Measurements from ENCODE around the gene PLXDC1. TPM values are rescaled to one million over a fixed set of nuclear protein-coding genes. Genes with fewer than 3 reads are reported as not detected.

PLXDC1 gene
- total and polyA plus RNA-seq, 2 of the 8 experiments (the other 6 are each of a cell fraction or from before 2014, with no cell fraction given), result 4.1 to 14.6 TPM

GRCh38 chr17:39146273-39146672, 5.2 kb downstream of the PLXDC1 start:
- CTCF ChIA-PET (ENCODE audit: partially characterized antibody), result interaction anchor here (0.6 to 10.1 kb wide), 8 partner anchors 29 to 232 kb away, joined by 3 to 163 read pairs (median 4); partner anchors contain the start of gene STAC2

More at GRCh38 chr17:39146273-39146672, 5.2 kb downstream of the PLXDC1 start:
- Histone ChIP-seq H2BK12ac (ENCODE audit: low read depth, low read length) (no peak overlapping the region), H4K8ac (ENCODE audit: extremely low read depth, insufficient read depth, low read length) (no peak overlapping the region), H3K18ac (ENCODE audit: extremely low read depth, low read length) (no peak overlapping the region), H3K27me3 (replicated peaks in 1 of 4; ENCODE audit: control insufficient read depth in 3 of 4, extremely low read depth in 1 of 4, insufficient read depth in 3 of 4, low read length in 3 of 4) (peaks cover 3 to 14% (median 12%) of the 10 kb centered on the region in 4 experiments), H2BK120ac (replicated peaks; ENCODE audit: low read depth, low read length) (no peak overlapping the region), H3K4ac (replicated peaks; ENCODE audit: insufficient read length, low read depth, low read length) (no peak overlapping the region), H3K9ac (replicated peaks in 1 of 4; ENCODE audit: extremely low read depth in 1 of 4, low read depth in 3 of 4, low read length in 3 of 4) (no peak overlapping the region), H2BK20ac (ENCODE audit: low read length) (no peak overlapping the region), H4K20me1 (replicated peaks in 1 of 2; ENCODE audit: control insufficient read depth in 1 of 2, insufficient read depth in 2 of 2, low read length in 2 of 2) (no peaks in the 10 kb centered on the region), H2BK15ac (ENCODE audit: low read length) (no peak overlapping the region), H3K14ac (ENCODE audit: insufficient read length) (no peak overlapping the region), H3K27ac (ENCODE audit: low read depth, low read length) (no peak overlapping the region), H3K9me3 (ENCODE audit: insufficient read depth in 2 of 2, low read depth in 1 of 2, low read length in 1 of 2) (no peaks in the 10 kb centered on the region), H3K23ac (ENCODE audit: insufficient read length) (no peak overlapping the region), H3K56ac (replicated peaks; ENCODE audit: insufficient read length, low read depth, low read length) (no peak overlapping the region), H3K23me2 (ENCODE audit: low read depth, low read length) (peaks cover 7% of the 10 kb centered on the region; the same call in 1 of the 2 replicates), H3K79me1 (ENCODE audit: low read depth, low read length) (no peaks in the 10 kb centered on the region), H3K36me3 (ENCODE audit: control insufficient read depth in 2 of 4, insufficient read depth in 4 of 4, low read length in 3 of 4) (no peaks in the 10 kb centered on the region), H3K4me1 (replicated peaks in 1 of 4; ENCODE audit: control insufficient read depth in 3 of 4, insufficient read depth in 4 of 4, low read length in 3 of 4) (peaks cover 0 to 14% (median 3%) of the 10 kb centered on the region in 4 experiments; a peak in 4 of 7 replicates), H3K4me3 (ENCODE audit: extremely low read depth in 1 of 4, insufficient read depth in 2 of 4, low read depth in 3 of 4, low read length in 4 of 4) (no peak overlapping the region), H3K4me2 (ENCODE audit: insufficient read depth in 1 of 2, low read depth in 2 of 2, low read length in 2 of 2) (no peak overlapping the region), H4K5ac (ENCODE audit: insufficient read length, low read depth, low read length) (no peak overlapping the region), H3K79me2 (ENCODE audit: control insufficient read depth in 1 of 2, insufficient read depth in 2 of 2, low read length in 2 of 2) (no peaks in the 10 kb centered on the region), H2AFZ (ENCODE audit: low read length) (no peak overlapping the region), H4K91ac (replicated peaks; ENCODE audit: insufficient read length, low read length) (no peak overlapping the region), H2BK5ac (ENCODE audit: low read depth, low read length) (no peak overlapping the region), H2AK5ac (ENCODE audit: low read depth, low read length) (no peak overlapping the region)
- WGBS, 2 experiments (ENCODE audit: extremely low coverage in 1 of 2, insufficient coverage in 1 of 2, insufficient read length in 1 of 2, insufficient replicate concordance in 2 of 2, low coverage in 1 of 2, low lambda C conversion rate in 2 of 2, missing lambda C conversion rate in 1 of 2), result 95% methylated on average over 3 of the region's 3 CpGs; no CpG with 5 or more reads in 1 of the 2 experiments
- DNase-seq (ENCODE audit: low read depth in 1 of 2, low spot score in 2 of 2) (no peak), FAIRE-seq (no peak)
- POLR2A ChIA-PET (ENCODE audit: partially characterized antibody), result interaction anchor here (0.6 to 1.2 kb wide), 2 partner anchors 8 to 22 kb away, joined by 3 read pairs; no protein-coding TSS in a partner anchor
- TF ChIP-seq CBX8 (IDR thresholded peaks at IDR 0.05; ENCODE audit: borderline replicate concordance, low read depth, low read length) (no peak), GABPA (IDR thresholded peaks at IDR 0.05; ENCODE audit: borderline replicate concordance, insufficient read depth, low read length) (no peak)

All from H1 (cell line).